Endodermal cell (in vitro differentiated cells): ENCODE data around the gene MYRIP. TPM values are rescaled to one million over a fixed set of nuclear protein-coding genes. Genes with fewer than 3 reads are reported as not detected.

Experiments used
- DNase-seq: peaks from one replicate; pipeline ENCODE4 v3.0.0-alpha.2; 2017
- H3K27ac ChIP-seq: 2 replicates; pipeline ENCODE4 v1.5.1; 2013; ENCODE audit warnings: mild to moderate bottlenecking, low read depth, low read length, moderate library complexity
- H3K27me3 ChIP-seq: 2 replicates; pipeline ENCODE4 v1.6.1; 2013; ENCODE audit warnings: mild to moderate bottlenecking, low read length, moderate library complexity; ENCODE audit not compliant: insufficient read depth, control insufficient read depth, poor library complexity, severe bottlenecking
- H3K36me3 ChIP-seq: 2 replicates; pipeline ENCODE4 v1.7.0; 2013; ENCODE audit warnings: mild to moderate bottlenecking, low read length, moderate library complexity; ENCODE audit not compliant: control insufficient read depth, insufficient read depth
- H3K4me1 ChIP-seq: one replicate; pipeline ENCODE4 v1.7.0; 2013; ENCODE audit warnings: low read length; ENCODE audit not compliant: control insufficient read depth, insufficient read depth
- H3K4me3 ChIP-seq: 2 replicates; pipeline ENCODE4 v1.5.1; 2013; ENCODE audit warnings: mild to moderate bottlenecking, low read length, moderate library complexity
- H3K9ac ChIP-seq: 2 replicates; pipeline ENCODE4 v1.6.1; 2013; ENCODE audit warnings: mild to moderate bottlenecking, low read length, moderate library complexity; ENCODE audit not compliant: poor library complexity, severe bottlenecking; ENCODE audit errors: extremely low read depth
- H3K9me3 ChIP-seq: 2 replicates; pipeline ENCODE4 v1.6.1; 2013; ENCODE audit warnings: mild to moderate bottlenecking, low read length, moderate library complexity; ENCODE audit not compliant: control insufficient read depth
- H3K27ac Mint-ChIP-seq: 2 replicates; pipeline ENCODE4 v1.8.0; 2020; ENCODE audit warnings: mixed read lengths
- H3K27me3 Mint-ChIP-seq: 2 replicates; pipeline ENCODE4 v1.8.0; 2021; ENCODE audit warnings: mild to moderate bottlenecking, mixed read lengths; ENCODE audit not compliant: insufficient read depth
- H3K36me3 Mint-ChIP-seq: 2 replicates; pipeline ENCODE4 v1.8.0; 2020; ENCODE audit warnings: low read depth, mixed read lengths
- H3K4me1 Mint-ChIP-seq: 2 replicates; pipeline ENCODE4 v1.8.0; 2020; ENCODE audit warnings: mixed read lengths
- H3K4me3 Mint-ChIP-seq: 2 replicates; pipeline ENCODE4 v1.8.0; 2020; ENCODE audit warnings: mild to moderate bottlenecking, moderate library complexity, mixed read lengths
- H3K9me3 Mint-ChIP-seq: 2 replicates; pipeline ENCODE4 v1.8.0; 2020; ENCODE audit warnings: mild to moderate bottlenecking, mixed read lengths
- CTCF ChIP-seq: fragments of 200-600 bp; sonication (generic); conservative IDR thresholded peaks from 2 replicates; pipeline ENCODE4 v1.5.0; 2021; ENCODE audit warnings: antibody characterized with exemption, mild to moderate bottlenecking
- WGBS, 2 experiments: methylation state at CpG; one replicate each; pipeline versions ENCODE4 v1.1.5 to v1.1.7; 2013; ENCODE audit warnings: missing lambda C conversion rate in 2 of 2, mixed read lengths in 1 of 2; ENCODE audit not compliant: insufficient coverage in 1 of 2, insufficient read length in 1 of 2; 5-methylcytosine and 5-hydroxymethylcytosine counted together
- total RNA-seq, 2 donors: library from RNA; stranded (reverse); fragmentation: NEBNext Ultra II Directional in 1 of 2; extraction: Animal tissue kit (Norgen Biotek cat#: 25700) in 1 of 2; gene quantifications; 2 replicates in 1 of 2; 3 replicates in 1 of 2; pipeline ENCODE4 v1.2.1, GENCODE V29; 2021

Gene MYRIP
- total RNA-seq, 2 donors from 2014 or later, result 4.3 to 4.6 TPM

- H3K27me3 ChIP-seq, result no peaks in the 10 kb centered on the region
- Mint-ChIP-seq H3K4me1 (peaks cover 14% of the 10 kb centered on the region), H3K27me3 (no peaks in the 10 kb centered on the region), H3K27ac (no peak overlapping the region), H3K4me3 (no peak overlapping the region), H3K36me3 (no peaks in the 10 kb centered on the region), H3K9me3 (no peaks in the 10 kb centered on the region)
- WGBS, 2 experiments, result 89 to 100% methylated on average over 2 to 4 of the region's 4 CpGs
- no peaks in the 10 kb centered on the region for H3K9me3 ChIP-seq
- H3K4me1 ChIP-seq, result no peaks in the 10 kb centered on the region
- no peak for TF ChIP-seq CTCF
- H3K27ac ChIP-seq, result no peak overlapping the region
- no peak for DNase-seq
- no peak overlapping the region for H3K4me3 ChIP-seq
- H3K9ac ChIP-seq, result no peak overlapping the region
- no peaks in the 10 kb centered on the region for H3K36me3 ChIP-seq
Observed at GRCh38 chr3:39907981-39908380, 98.6 kb downstream of the MYRIP start.

- no peak overlapping the region for H3K27ac ChIP-seq
- H3K4me3 ChIP-seq, result no peak overlapping the region
- DNase-seq, result no peak
Observed at GRCh38 chr3:39910135-39910534, 100.7 kb downstream of the MYRIP start.

GRCh38 chr3:39910826-39911464, 101.5 kb downstream of the MYRIP start:
- DNase-seq, result no peak
- H3K27me3 Mint-ChIP-seq, result no peaks in the 10 kb centered on the region
- no peak overlapping the region for H3K4me3 Mint-ChIP-seq
- peaks cover 12% of the 10 kb centered on the region for H3K4me1 Mint-ChIP-seq
- Histone ChIP-seq H3K4me3 (no peak overlapping the region), H3K4me1 (no peaks in the 10 kb centered on the region), H3K27me3 (no peaks in the 10 kb centered on the region), H3K36me3 (no peaks in the 10 kb centered on the region), H3K9me3 (no peaks in the 10 kb centered on the region), H3K9ac (no peak overlapping the region), H3K27ac (no peak overlapping the region)
- no peaks in the 10 kb centered on the region for H3K9me3 Mint-ChIP-seq
- TF ChIP-seq CTCF, result no peak
- 90 to 100% methylated on average over 1 to 3 of the region's 3 CpGs for WGBS, 2 experiments
- no peak overlapping the region for H3K27ac Mint-ChIP-seq
- no peaks in the 10 kb centered on the region for H3K36me3 Mint-ChIP-seq

More at GRCh38 chr3:39910135-39910534, 100.7 kb downstream of the MYRIP start:
- TF ChIP-seq CTCF, result no peak
- Histone ChIP-seq H3K9ac (no peak overlapping the region), H3K4me1 (no peaks in the 10 kb centered on the region), H3K9me3 (no peaks in the 10 kb centered on the region), H3K27me3 (no peaks in the 10 kb centered on the region), H3K36me3 (no peaks in the 10 kb centered on the region)
- no peak overlapping the region for H3K4me3 Mint-ChIP-seq
- H3K36me3 Mint-ChIP-seq, result no peaks in the 10 kb centered on the region
- no peaks in the 10 kb centered on the region for H3K9me3 Mint-ChIP-seq
- peaks cover 12% of the 10 kb centered on the region for H3K4me1 Mint-ChIP-seq
- 77 to 83% methylated on average over 6 of the region's 6 CpGs for WGBS, 2 experiments
- H3K27me3 Mint-ChIP-seq, result no peaks in the 10 kb centered on the region
- no peak overlapping the region for H3K27ac Mint-ChIP-seq
